ENCODE measurements around the gene GRIA1. TPM values are rescaled to one million over a fixed set of nuclear protein-coding genes. Genes with fewer than 3 reads are reported as not detected.

GRIA1 gene
- total and polyA plus RNA-seq, 2 of the 4 experiments (the other 2 are of a cell fraction), result 0.48 to 1.3 TPM

GRCh38 chr5:153496835-153497234 is 6.4 kb downstream of the GRIA1 start:
- peak overlapping the region; percentile 49; the same call in 1 of the 2 replicates for H3K18ac ChIP-seq (ENCODE audit: low read depth, low read length)
- H2AK5ac ChIP-seq (ENCODE audit: low read depth, low read length), result no peak overlapping the region
- no peak overlapping the region for H3K27ac ChIP-seq (ENCODE audit: insufficient read depth, low read length)
- no peaks in the 10 kb centered on the region for H4K20me1 ChIP-seq (ENCODE audit: insufficient read depth, low read length)
- H3K4ac ChIP-seq (ENCODE audit: low read depth, low read length), result peak overlapping the region; percentile 61; the same call in 1 of the 2 replicates
- no TSS peak for BruUV-seq (replicated peaks)
- no peaks in the 10 kb centered on the region for H3K9me3 ChIP-seq (ENCODE audit: control insufficient read depth, insufficient read depth, low read length)
- no peak overlapping the region for H3K23ac ChIP-seq (ENCODE audit: low read depth, low read length)
- H3K4me2 ChIP-seq (ENCODE audit: low read depth, low read length), result no peak overlapping the region
- H2BK5ac ChIP-seq (ENCODE audit: low read depth, low read length, poor library complexity, severe bottlenecking), result peak overlapping the region; percentile 52
- no peak overlapping the region for H3K14ac ChIP-seq (replicated peaks; ENCODE audit: low read depth, low read length)
- ChIA-PET CTCF (interaction anchor here (0.7 to 4.1 kb wide), 6 partner anchors 10 to 468 kb away, joined by 3 to 27 read pairs (median 4); no protein-coding TSS in a partner anchor), POLR2A (ENCODE audit: unreplicated experiment) (no interaction called here)
- no peaks in the 10 kb centered on the region for H3K79me1 ChIP-seq (ENCODE audit: low read depth in 1 of 2, low read length in 2 of 2)
- no peaks in the 10 kb centered on the region; the same call in 1 of the 2 replicates for H3K27me3 ChIP-seq (ENCODE audit: control insufficient read depth, insufficient read depth, low read length)
- ATAC-seq (ENCODE audit: low read depth) (peak; percentile 86), DNase-seq (peak; percentile 57)
- in situ Hi-C loops (cut with MboI; ENCODE audit: low sequenced_read_pairs) (no loop called here), intact Hi-C loops (cut with micrococcal nuclease) (loop anchor here (1.0 to 2.0 kb wide), 5 partner anchors 132 to 468 kb away; no protein-coding TSS in a partner anchor), dilution Hi-C loops (cut with HindIII; ENCODE audit: low sequenced_read_pairs, unreplicated experiment) (no loop called here)
- H3K4me3 ChIP-seq (ENCODE audit: insufficient read depth, low read depth, low read length), result no peak overlapping the region
- no peak overlapping the region for H4K5ac ChIP-seq (ENCODE audit: low read depth, low read length)
- peak overlapping the region; percentile 33 for H2BK120ac ChIP-seq (ENCODE audit: low read depth, low read length)
- H2AFZ ChIP-seq (replicated peaks; ENCODE audit: low read length, poor library complexity), result no peak overlapping the region
- no peak overlapping the region for H3K9ac ChIP-seq (ENCODE audit: low read depth, low read length)
- peak overlapping the region; percentile 91 for H2BK20ac ChIP-seq (ENCODE audit: low read depth, low read length)
- H2AK9ac ChIP-seq (replicated peaks; ENCODE audit: low read depth, low read length, poor library complexity), result no peak overlapping the region
- no CpG with 5 or more reads among the region's 1 CpG for whole genome bisulfite sequencing, 2 experiments (ENCODE audit: extremely low coverage in 2 of 2, insufficient read length in 1 of 2)
- H3K56ac ChIP-seq (ENCODE audit: extremely low read depth, insufficient read depth, low read length), result no peak overlapping the region
- H4K91ac ChIP-seq (ENCODE audit: insufficient read depth, low read depth, low read length), result peak overlapping the region; percentile 75; the same call in 1 of the 2 replicates
- no peaks in the 10 kb centered on the region; the same call in none of the 2 replicates for H3K4me1 ChIP-seq (ENCODE audit: control insufficient read depth, insufficient read depth, low read length)
- H3K9me1 ChIP-seq (ENCODE audit: insufficient read depth, low read length), result 0 out of 2 replicates have a peak, but pooled peaks cover 2% of the 10 kb centered on the region
- H4K8ac ChIP-seq (ENCODE audit: low read depth in 2 of 2, low read length in 2 of 2), result no peak overlapping the region; a peak in 1 of 4 replicates
- H3K36me3 ChIP-seq (ENCODE audit: control insufficient read depth, insufficient read depth, low read length), result no peaks in the 10 kb centered on the region
- TF ChIP-seq, protein P1, sequence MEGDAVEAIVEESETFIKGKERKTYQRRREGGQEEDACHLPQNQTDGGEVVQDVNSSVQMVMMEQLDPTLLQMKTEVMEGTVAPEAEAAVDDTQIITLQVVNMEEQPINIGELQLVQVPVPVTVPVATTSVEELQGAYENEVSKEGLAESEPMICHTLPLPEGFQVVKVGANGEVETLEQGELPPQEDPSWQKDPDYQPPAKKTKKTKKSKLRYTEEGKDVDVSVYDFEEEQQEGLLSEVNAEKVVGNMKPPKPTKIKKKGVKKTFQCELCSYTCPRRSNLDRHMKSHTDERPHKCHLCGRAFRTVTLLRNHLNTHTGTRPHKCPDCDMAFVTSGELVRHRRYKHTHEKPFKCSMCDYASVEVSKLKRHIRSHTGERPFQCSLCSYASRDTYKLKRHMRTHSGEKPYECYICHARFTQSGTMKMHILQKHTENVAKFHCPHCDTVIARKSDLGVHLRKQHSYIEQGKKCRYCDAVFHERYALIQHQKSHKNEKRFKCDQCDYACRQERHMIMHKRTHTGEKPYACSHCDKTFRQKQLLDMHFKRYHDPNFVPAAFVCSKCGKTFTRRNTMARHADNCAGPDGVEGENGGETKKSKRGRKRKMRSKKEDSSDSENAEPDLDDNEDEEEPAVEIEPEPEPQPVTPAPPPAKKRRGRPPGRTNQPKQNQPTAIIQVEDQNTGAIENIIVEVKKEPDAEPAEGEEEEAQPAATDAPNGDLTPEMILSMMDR (conservative IDR thresholded peaks at IDR 0.05; ENCODE audit: low read depth, low read length), result peak; percentile 93
- TF ChIP-seq CEBPB (IDR thresholded peaks at IDR 0.05; ENCODE audit: low read depth, low read length) (no peak), USF2 (IDR thresholded peaks at IDR 0.05; ENCODE audit: low read depth, low read length) (no peak), POLR2A (IDR thresholded peaks at IDR 0.05; ENCODE audit: low read depth, low read length) (peak; percentile 54), RAD21 (IDR thresholded peaks at IDR 0.05; ENCODE audit: low read length) (peak; percentile 96), MAFK (IDR thresholded peaks at IDR 0.05; ENCODE audit: low read depth, low read length) (0 out of 2 replicates have a peak, but pooled peaks have one; percentile 9), SMC3 (IDR thresholded peaks at IDR 0.05; ENCODE audit: low read depth, low read length) (peak; percentile 97)
- peak overlapping the region; percentile 67; the same call in 1 of the 3 replicates for H2BK15ac ChIP-seq (ENCODE audit: low read depth, low read length)
